NCI-H2081 treated with DMSO at 0.1 percent for 48 hours (cell line): ENCODE measurements around the gene LALBA.
"Not testable (repeated sequence)": the region's sequence is repeated elsewhere in the genome, so short reads cannot be mapped to it uniquely, and the experiment has no call there.

ENCODE experiments used
- DNase-seq: peaks from one replicate; lab custom pipeline; 2025; lab: John Stamatoyannopoulos, UW

The LALBA gene

GRCh38 chr12:48527891-48528670, 41.8 kb downstream of the LALBA start:
- no peak for DNase-seq

DNA sequence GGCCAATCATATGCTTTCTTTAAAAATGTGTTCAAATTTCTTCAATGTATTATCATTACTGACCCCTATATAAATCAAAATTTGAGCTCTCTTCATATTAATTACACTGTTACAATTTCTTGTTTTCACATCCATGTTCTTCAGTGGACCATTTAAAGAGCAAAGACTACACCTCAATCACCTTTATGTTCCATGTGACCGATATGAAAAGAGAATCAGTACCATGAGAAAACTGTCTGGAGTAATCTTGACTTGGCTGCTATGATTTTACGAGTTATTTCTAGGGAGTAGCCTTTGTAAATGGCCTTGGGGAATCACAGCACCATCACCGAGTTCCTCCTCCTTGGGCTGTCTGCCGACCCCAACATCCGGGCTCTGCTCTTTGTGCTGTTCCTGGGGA, 44.5 kb downstream of the LALBA start, which contains the start of gene OR8S1:
Gene OR8S1, plus strand, starts transcription at position 301 of the 400 bp plus-strand sequence. Its CDS starts 0 bp downstream, at position 301.
- no peak for DNase-seq

DNA sequence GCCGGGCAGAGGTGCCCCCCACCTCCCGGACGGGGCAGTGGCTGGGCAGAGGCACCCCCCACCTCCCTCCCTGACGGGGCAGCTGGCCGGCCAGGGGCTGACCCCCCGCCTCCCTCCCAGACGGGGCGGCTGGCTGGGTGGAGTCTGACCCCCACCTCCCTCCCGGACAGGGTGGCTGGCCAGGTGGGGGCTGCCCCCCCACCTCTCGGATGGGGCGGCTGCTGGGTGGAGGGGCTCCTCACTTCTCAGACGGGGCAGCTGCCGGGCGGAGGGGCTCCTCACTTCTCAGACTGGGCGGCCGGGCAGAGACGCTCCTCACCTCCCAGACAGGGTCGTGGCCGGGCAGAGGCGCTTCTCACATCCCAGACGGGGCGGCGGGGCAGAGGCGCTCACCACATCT, 49.5 kb downstream of the LALBA start:
- DNase-seq: not testable (repeated sequence)
